ENCODE measurements around the gene RMRP. TPM values are rescaled to one million over a fixed set of nuclear protein-coding genes. Genes with fewer than 3 reads are reported as not detected.
A peak's percentile ranks its signal among the peaks of the same experiment; 100 is the strongest.

The RMRP gene
- total and polyA plus RNA-seq, 2 experiments from 2014 or later, result 15.3 to 8,626 TPM

- ATAC-seq (no peak), DNase-seq (ENCODE audit: low spot score) (no peak)
- peaks cover 13% of the 10 kb centered on the region for H3K36me3 ChIP-seq (ENCODE audit: insufficient read depth)
- H3K9me3 Mint-ChIP-seq, result no peaks in the 10 kb centered on the region
- no peak overlapping the region; the same call in 2 of the 3 replicates for H3K4me3 Mint-ChIP-seq
- H3K4me2 ChIP-seq, result no peak overlapping the region
- peaks cover 15% of the 10 kb centered on the region for H3K4me1 ChIP-seq (ENCODE audit: insufficient read depth)
- H4K20me1 ChIP-seq (replicated peaks; ENCODE audit: insufficient read depth), result peaks cover 3% of the 10 kb centered on the region; the same call in 1 of the 2 replicates
- H3K27ac ChIP-seq (ENCODE audit: low read depth), result no peak overlapping the region
- no peaks in the 10 kb centered on the region for H3K79me2 ChIP-seq (replicated peaks; ENCODE audit: insufficient read depth)
- no peak overlapping the region for H2AFZ ChIP-seq
- H3K4me1 Mint-ChIP-seq, result peaks cover 26% of the 10 kb centered on the region
- peaks cover 25% of the 10 kb centered on the region for H3F3A ChIP-seq (replicated peaks; ENCODE audit: low read depth)
- H3K36me3 Mint-ChIP-seq (ENCODE audit: low read depth), result peaks cover 31% of the 10 kb centered on the region
- TF ChIP-seq CREB1 (CRISPR knock-in tag; IDR thresholded peaks at IDR 0.05; ENCODE audit: low read depth) (no peak), EZH2 (IDR thresholded peaks at IDR 0.05; ENCODE audit: low read depth, unreplicated experiment) (no peak), NANOG (IDR thresholded peaks at IDR 0.05; ENCODE audit: borderline replicate concordance) (no peak), POLR2AphosphoS5 (IDR thresholded peaks at IDR 0.05; ENCODE audit: low read depth) (no peak)
- TF ChIP-seq, protein P1, sequence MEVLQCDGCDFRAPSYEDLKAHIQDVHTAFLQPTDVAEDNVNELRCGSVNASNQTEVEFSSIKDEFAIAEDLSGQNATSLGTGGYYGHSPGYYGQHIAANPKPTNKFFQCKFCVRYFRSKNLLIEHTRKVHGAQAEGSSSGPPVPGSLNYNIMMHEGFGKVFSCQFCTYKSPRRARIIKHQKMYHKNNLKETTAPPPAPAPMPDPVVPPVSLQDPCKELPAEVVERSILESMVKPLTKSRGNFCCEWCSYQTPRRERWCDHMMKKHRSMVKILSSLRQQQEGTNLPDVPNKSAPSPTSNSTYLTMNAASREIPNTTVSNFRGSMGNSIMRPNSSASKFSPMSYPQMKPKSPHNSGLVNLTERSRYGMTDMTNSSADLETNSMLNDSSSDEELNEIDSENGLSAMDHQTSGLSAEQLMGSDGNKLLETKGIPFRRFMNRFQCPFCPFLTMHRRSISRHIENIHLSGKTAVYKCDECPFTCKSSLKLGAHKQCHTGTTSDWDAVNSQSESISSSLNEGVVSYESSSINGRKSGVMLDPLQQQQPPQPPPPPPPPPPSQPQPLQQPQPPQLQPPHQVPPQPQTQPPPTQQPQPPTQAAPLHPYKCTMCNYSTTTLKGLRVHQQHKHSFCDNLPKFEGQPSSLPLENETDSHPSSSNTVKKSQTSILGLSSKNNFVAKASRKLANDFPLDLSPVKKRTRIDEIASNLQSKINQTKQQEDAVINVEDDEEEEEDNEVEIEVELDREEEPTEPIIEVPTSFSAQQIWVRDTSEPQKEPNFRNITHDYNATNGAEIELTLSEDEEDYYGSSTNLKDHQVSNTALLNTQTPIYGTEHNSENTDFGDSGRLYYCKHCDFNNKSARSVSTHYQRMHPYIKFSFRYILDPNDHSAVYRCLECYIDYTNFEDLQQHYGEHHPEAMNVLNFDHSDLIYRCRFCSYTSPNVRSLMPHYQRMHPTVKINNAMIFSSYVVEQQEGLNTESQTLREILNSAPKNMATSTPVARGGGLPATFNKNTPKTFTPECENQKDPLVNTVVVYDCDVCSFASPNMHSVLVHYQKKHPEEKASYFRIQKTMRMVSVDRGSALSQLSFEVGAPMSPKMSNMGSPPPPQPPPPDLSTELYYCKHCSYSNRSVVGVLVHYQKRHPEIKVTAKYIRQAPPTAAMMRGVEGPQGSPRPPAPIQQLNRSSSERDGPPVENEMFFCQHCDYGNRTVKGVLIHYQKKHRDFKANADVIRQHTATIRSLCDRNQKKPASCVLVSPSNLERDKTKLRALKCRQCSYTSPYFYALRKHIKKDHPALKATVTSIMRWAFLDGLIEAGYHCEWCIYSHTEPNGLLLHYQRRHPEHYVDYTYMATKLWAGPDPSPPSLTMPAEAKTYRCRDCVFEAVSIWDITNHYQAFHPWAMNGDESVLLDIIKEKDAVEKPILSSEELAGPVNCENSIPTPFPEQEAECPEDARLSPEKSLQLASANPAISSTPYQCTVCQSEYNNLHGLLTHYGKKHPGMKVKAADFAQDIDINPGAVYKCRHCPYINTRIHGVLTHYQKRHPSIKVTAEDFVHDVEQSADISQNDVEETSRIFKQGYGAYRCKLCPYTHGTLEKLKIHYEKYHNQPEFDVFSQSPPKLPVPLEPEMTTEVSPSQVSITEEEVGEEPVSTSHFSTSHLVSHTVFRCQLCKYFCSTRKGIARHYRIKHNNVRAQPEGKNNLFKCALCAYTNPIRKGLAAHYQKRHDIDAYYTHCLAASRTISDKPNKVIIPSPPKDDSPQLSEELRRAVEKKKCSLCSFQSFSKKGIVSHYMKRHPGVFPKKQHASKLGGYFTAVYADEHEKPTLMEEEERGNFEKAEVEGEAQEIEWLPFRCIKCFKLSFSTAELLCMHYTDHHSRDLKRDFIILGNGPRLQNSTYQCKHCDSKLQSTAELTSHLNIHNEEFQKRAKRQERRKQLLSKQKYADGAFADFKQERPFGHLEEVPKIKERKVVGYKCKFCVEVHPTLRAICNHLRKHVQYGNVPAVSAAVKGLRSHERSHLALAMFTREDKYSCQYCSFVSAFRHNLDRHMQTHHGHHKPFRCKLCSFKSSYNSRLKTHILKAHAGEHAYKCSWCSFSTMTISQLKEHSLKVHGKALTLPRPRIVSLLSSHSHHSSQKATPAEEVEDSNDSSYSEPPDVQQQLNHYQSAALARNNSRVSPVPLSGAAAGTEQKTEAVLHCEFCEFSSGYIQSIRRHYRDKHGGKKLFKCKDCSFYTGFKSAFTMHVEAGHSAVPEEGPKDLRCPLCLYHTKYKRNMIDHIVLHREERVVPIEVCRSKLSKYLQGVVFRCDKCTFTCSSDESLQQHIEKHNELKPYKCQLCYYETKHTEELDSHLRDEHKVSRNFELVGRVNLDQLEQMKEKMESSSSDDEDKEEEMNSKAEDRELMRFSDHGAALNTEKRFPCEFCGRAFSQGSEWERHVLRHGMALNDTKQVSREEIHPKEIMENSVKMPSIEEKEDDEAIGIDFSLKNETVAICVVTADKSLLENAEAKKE (CRISPR knock-in tag; IDR thresholded peaks at IDR 0.05), result no peak
- peaks cover 11% of the 10 kb centered on the region for H3K27me3 ChIP-seq (ENCODE audit: insufficient read depth)
- peaks cover 20% of the 10 kb centered on the region for H3K27me3 Mint-ChIP-seq (ENCODE audit: insufficient read depth, low read depth, poor library complexity)
- H3K27ac Mint-ChIP-seq, result peak overlapping the region; percentile 88; the same call in 1 of the 2 replicates
- H3K4me3 ChIP-seq, result no peak overlapping the region
- no peaks in the 10 kb centered on the region for H3K9me2 ChIP-seq (ENCODE audit: insufficient read depth)
Measured at GRCh38 chr9:35679766-35680330, 22.0 kb upstream of the RMRP start.

- no peak overlapping the region for H3K4me2 ChIP-seq
- no peak for ATAC-seq
- Mint-ChIP-seq H3K27ac (no peak overlapping the region), H3K4me3 (no peak overlapping the region), H3K27me3 (ENCODE audit: insufficient read depth, low read depth, poor library complexity) (peaks cover 25% of the 10 kb centered on the region), H3K36me3 (ENCODE audit: low read depth) (peaks cover 24% of the 10 kb centered on the region), H3K9me3 (no peaks in the 10 kb centered on the region), H3K4me1 (peaks cover 31% of the 10 kb centered on the region)
- H4K20me1 ChIP-seq (replicated peaks; ENCODE audit: insufficient read depth), result peaks cover 3% of the 10 kb centered on the region; the same call in 1 of the 2 replicates
- H3K36me3 ChIP-seq (ENCODE audit: insufficient read depth), result peaks cover 7% of the 10 kb centered on the region
- H3K27ac ChIP-seq (ENCODE audit: low read depth), result no peak overlapping the region
- no peaks in the 10 kb centered on the region for H3K79me2 ChIP-seq (replicated peaks; ENCODE audit: insufficient read depth)
- peaks cover 15% of the 10 kb centered on the region for H3K4me1 ChIP-seq (ENCODE audit: insufficient read depth)
- H3K4me3 ChIP-seq, result no peak overlapping the region
- no peak for DNase-seq (ENCODE audit: low spot score)
- peaks cover 24% of the 10 kb centered on the region for H3F3A ChIP-seq (replicated peaks; ENCODE audit: low read depth)
- no peaks in the 10 kb centered on the region for H3K9me2 ChIP-seq (ENCODE audit: insufficient read depth)
- peaks cover 17% of the 10 kb centered on the region for H3K27me3 ChIP-seq (ENCODE audit: insufficient read depth)
- no peak overlapping the region for H2AFZ ChIP-seq
- TF ChIP-seq NANOG (IDR thresholded peaks at IDR 0.05; ENCODE audit: borderline replicate concordance) (no peak), JUNB (IDR thresholded peaks at IDR 0.05; ENCODE audit: unreplicated experiment) (no peak), REST (IDR thresholded peaks at IDR 0.05; ENCODE audit: unreplicated experiment) (no peak), ZNF114 (CRISPR knock-in tag; IDR thresholded peaks at IDR 0.05) (no peak), EZH2phosphoT487 (IDR thresholded peaks at IDR 0.05; ENCODE audit: unreplicated experiment) (no peak), CTCF (conservative IDR thresholded peaks at IDR 0.05; ENCODE audit: low read depth in 2 of 2) (no peak), POLR2AphosphoS5 (IDR thresholded peaks at IDR 0.05; ENCODE audit: low read depth) (no peak)
Measured at GRCh38 chr9:35679091-35679490, 21.3 kb upstream of the RMRP start.
